Astrocyte (in vitro differentiated cells and primary cell): ENCODE measurements around the gene LIPC.

Experiments used
- CTCF ChIP-seq: IDR thresholded peaks from 2 replicates; pipeline ENCODE4 v1.5.1; 2011; ENCODE audit warnings: low read depth, mild to moderate bottlenecking, inconsistent platforms, low read length, moderate library complexity; ENCODE audit not compliant: insufficient read depth
- EZH2 ChIP-seq: IDR thresholded peaks from 2 replicates; pipeline ENCODE4 v1.6.1; 2012; ENCODE audit warnings: mild to moderate bottlenecking, low read length, inconsistent platforms; ENCODE audit not compliant: insufficient read depth

- TF ChIP-seq CTCF = no peak
- TF ChIP-seq EZH2 = no peak
These were observed 18.5 kb upstream of the LIPC start for GRCh38 chr15:58413253-58413652.
